Omental fat pad (tissue), 4 donors: ENCODE results near the gene PRKCI. TPM values are rescaled to one million over a fixed set of nuclear protein-coding genes. Genes with fewer than 3 reads are reported as not detected.

ENCODE experiments used
- ATAC-seq: fragments of 150-250 bp; one replicate; pipeline ENCODE4 v1.9.1; 2016; ENCODE audit warnings: mild to moderate bottlenecking, moderate library complexity; ENCODE audit not compliant: low FRiP score
- DNase-seq: peaks from one replicate; pipeline ENCODE4 v3.0.0-alpha.2; 2019; ENCODE audit warnings: low spot score
- CTCF ChIP-seq, 3 donors: fragments of 450-650 bp; IDR thresholded peaks; one replicate each; pipeline ENCODE4 v1.5.1; 2016 to 2017; ENCODE audit warnings: antibody characterized with exemption in 3 of 3, mild to moderate bottlenecking in 3 of 3, moderate library complexity in 2 of 3
- total RNA-seq, 4 donors: library from RNA; depleted of rRNA; stranded (reverse); fragments of >200 nt; gene quantifications; one replicate each; pipeline ENCODE4 v1.1.0, GENCODE V29; 2016

The PRKCI gene
- total RNA-seq, 4 donors from 2014 or later: 21.3 to 38.6 (median 32.7) TPM

- TF ChIP-seq CTCF (IDR thresholded peaks at IDR 0.05): no peak
Measured at GRCh38 chr3:170207717-170208116, 14.5 kb upstream of the PRKCI start.

GRCh38 chr3:170211668-170212067 lies 10.6 kb upstream of the PRKCI start:
- DNase-seq (no peak), ATAC-seq (no peak)
- no peak for TF ChIP-seq CTCF (IDR thresholded peaks at IDR 0.05)

More at GRCh38 chr3:170207717-170208116, 14.5 kb upstream of the PRKCI start:
- ATAC-seq: no peak
- no peak for DNase-seq

GRCh38 chr3:170219850-170220249 lies 2.4 kb upstream of the PRKCI start:
- DNase-seq (no peak), ATAC-seq (no peak)
- no peak for TF ChIP-seq CTCF (IDR thresholded peaks at IDR 0.05)

- no peak for ATAC-seq
- DNase-seq: no peak
- TF ChIP-seq CTCF (IDR thresholded peaks at IDR 0.05): no peak
Measured at GRCh38 chr3:170220871-170221270, 1.4 kb upstream of the PRKCI start.

GRCh38 chr3:170222647-170223541 lies 670 bp downstream of the PRKCI start:
- DNase-seq: no peak

GRCh38 chr3:170225166-170225565 lies 2.9 kb downstream of the PRKCI start:
- ATAC-seq: no peak
- no peak for TF ChIP-seq CTCF (IDR thresholded peaks at IDR 0.05)

More at GRCh38 chr3:170222647-170223541, 670 bp downstream of the PRKCI start:
- ATAC-seq: peak; percentile 59
- TF ChIP-seq CTCF (IDR thresholded peaks at IDR 0.05): no peak

More at GRCh38 chr3:170225166-170225565, 2.9 kb downstream of the PRKCI start:
- no peak for DNase-seq
